ENCODE measurements around the gene PSD.

Gene PSD

DNA sequence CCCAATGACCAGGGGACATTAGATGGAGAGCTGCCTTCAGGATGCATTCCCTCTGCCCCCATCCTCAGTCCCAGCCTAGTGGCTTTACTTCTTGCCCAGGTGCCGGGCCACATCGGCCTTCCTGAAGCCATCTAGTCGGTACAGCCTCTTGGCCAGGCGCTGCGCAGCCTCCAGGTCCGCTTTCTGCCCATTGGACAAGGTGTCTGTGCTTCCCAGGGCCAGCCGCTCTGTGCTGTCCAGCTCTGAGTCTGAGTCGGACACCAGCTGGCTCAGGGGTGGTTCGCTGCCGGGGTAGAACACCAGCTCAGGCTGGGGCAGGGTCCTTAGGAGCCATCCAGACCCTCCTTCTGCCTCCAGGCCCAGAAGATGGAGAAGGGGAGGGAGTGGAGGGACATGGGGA, 6.3 kb downstream of the PSD start:
- no peak overlapping the region for H2AFZ ChIP-seq (ENCODE audit: low read depth)
- H3K4me2 ChIP-seq, result no peak overlapping the region
- H3K9ac ChIP-seq, result no peak overlapping the region
- H4K20me1 ChIP-seq (ENCODE audit: insufficient read depth), result no peaks in the 10 kb centered on the region
- no peaks in the 10 kb centered on the region for H3K79me2 ChIP-seq (ENCODE audit: insufficient read depth, low read depth)
- no peak overlapping the region for H3K4me3 ChIP-seq (IDR thresholded peaks at IDR 0.05; ENCODE audit: insufficient read depth, low read depth, low read length)
- TF ChIP-seq, protein P1, sequence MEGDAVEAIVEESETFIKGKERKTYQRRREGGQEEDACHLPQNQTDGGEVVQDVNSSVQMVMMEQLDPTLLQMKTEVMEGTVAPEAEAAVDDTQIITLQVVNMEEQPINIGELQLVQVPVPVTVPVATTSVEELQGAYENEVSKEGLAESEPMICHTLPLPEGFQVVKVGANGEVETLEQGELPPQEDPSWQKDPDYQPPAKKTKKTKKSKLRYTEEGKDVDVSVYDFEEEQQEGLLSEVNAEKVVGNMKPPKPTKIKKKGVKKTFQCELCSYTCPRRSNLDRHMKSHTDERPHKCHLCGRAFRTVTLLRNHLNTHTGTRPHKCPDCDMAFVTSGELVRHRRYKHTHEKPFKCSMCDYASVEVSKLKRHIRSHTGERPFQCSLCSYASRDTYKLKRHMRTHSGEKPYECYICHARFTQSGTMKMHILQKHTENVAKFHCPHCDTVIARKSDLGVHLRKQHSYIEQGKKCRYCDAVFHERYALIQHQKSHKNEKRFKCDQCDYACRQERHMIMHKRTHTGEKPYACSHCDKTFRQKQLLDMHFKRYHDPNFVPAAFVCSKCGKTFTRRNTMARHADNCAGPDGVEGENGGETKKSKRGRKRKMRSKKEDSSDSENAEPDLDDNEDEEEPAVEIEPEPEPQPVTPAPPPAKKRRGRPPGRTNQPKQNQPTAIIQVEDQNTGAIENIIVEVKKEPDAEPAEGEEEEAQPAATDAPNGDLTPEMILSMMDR (conservative IDR thresholded peaks at IDR 0.05; ENCODE audit: low read depth, low read length), result no peak
- H3K27ac ChIP-seq, result no peak overlapping the region
- H3K36me3 ChIP-seq (ENCODE audit: insufficient read depth), result no peaks in the 10 kb centered on the region
- peaks cover 7% of the 10 kb centered on the region for H3K4me1 ChIP-seq (ENCODE audit: low read depth, poor library complexity, severe bottlenecking)
- H3K27me3 ChIP-seq (ENCODE audit: insufficient read depth, low read depth), result peaks cover 73% of the 10 kb centered on the region

DNA sequence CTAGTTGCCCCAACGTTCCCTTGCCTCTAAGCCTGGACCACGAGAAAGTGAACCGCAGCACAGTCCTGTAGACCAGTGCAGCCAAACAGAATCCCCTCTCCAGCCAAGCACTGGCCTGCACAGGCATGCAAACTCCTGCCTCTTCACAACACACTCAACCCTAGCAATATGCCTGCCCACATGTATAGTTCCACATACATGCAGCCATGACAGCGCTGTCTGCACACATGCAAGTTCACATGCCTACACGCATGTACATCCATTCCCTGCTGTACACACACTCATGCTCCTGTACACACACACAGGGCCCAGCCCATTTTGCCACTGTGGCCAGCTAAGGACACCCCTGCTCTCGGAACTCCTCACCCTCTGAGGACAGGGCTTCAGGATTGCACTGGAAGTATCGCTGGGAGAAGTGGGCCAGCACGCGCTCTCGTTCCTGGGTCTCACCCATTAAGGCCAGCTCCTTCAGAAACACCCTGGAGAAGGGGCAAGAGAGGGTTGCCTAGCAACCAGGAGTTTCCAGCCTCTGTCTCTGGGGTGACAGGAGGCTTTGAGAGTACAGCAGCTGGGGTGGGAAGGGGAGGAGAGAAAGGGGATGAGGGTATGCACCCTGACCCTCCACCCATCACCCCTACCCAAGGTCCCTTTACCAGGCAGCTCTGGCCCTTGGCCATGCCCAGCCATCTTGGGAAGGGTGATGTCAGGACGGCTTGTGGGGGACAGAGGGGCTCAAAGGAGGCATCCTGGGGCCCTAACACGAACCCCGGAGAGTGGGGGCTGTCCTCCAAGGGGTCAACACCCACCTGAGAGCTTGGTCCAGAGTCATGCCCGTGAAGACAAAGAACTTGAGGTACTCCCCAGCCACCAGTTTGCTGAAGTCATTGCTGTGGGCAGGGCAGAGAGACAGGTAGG, 7.0 kb downstream of the PSD start:
- no peak overlapping the region for H3K27ac ChIP-seq
- no peak overlapping the region for H3K9ac ChIP-seq
- no peak overlapping the region for H2AFZ ChIP-seq (ENCODE audit: low read depth)
- H3K79me2 ChIP-seq (ENCODE audit: insufficient read depth, low read depth), result no peaks in the 10 kb centered on the region
- H3K36me3 ChIP-seq (ENCODE audit: insufficient read depth), result no peaks in the 10 kb centered on the region
- peaks cover 72% of the 10 kb centered on the region for H3K27me3 ChIP-seq (ENCODE audit: insufficient read depth, low read depth)
- TF ChIP-seq, protein P1 (conservative IDR thresholded peaks at IDR 0.05; ENCODE audit: low read depth, low read length), result no peak
- H3K4me1 ChIP-seq (ENCODE audit: low read depth, poor library complexity, severe bottlenecking), result peaks cover 7% of the 10 kb centered on the region
- no peaks in the 10 kb centered on the region for H4K20me1 ChIP-seq (ENCODE audit: insufficient read depth)
- no peak overlapping the region for H3K4me2 ChIP-seq
- H3K4me3 ChIP-seq (IDR thresholded peaks at IDR 0.05; ENCODE audit: insufficient read depth, low read depth, low read length), result no peak overlapping the region

DNA sequence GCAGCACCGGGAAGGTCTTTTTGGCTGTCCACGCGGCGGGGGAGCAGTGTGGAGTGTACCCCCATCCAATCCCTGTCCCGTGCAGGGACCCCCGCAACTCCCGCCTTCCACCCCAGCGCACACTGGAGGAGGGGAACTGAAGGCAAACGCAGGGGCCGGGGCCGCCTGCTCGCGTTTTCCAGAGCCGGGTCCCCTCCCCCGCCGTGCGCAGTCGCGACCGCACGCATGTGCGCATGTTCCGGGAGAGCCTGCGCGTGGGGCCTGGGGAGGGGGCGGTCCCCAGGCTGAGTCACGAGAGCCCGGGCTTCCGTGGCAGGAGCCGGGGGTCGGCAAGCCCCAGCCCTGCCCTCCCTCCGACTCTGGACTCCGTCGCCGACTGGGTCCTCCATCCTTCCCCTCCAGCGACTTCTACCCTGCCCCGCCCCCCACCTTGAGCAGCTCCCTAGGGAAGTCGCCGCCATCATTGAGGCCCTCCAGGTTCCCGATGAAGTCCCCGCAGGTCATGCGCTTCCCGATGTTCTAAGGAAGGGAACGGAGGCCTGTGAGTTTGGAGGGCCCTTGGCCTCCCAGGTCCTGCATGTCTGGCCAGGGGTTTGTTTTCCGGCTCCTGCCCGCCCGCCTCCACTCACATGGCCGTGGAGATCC, 8.0 kb downstream of the PSD start:
- H3K4me2 ChIP-seq, result no peak overlapping the region
- H3K27ac ChIP-seq, result no peak overlapping the region
- no peaks in the 10 kb centered on the region for H4K20me1 ChIP-seq (ENCODE audit: insufficient read depth)
- H3K9ac ChIP-seq, result no peak overlapping the region
- peaks cover 61% of the 10 kb centered on the region for H3K27me3 ChIP-seq (ENCODE audit: insufficient read depth, low read depth)
- H3K79me2 ChIP-seq (ENCODE audit: insufficient read depth, low read depth), result no peaks in the 10 kb centered on the region
- no peaks in the 10 kb centered on the region for H3K36me3 ChIP-seq (ENCODE audit: insufficient read depth)
- TF ChIP-seq, protein P1 (conservative IDR thresholded peaks at IDR 0.05; ENCODE audit: low read depth, low read length), result no peak
- H3K4me1 ChIP-seq (ENCODE audit: low read depth, poor library complexity, severe bottlenecking), result peaks cover 7% of the 10 kb centered on the region
- no peak overlapping the region for H3K4me3 ChIP-seq (IDR thresholded peaks at IDR 0.05; ENCODE audit: insufficient read depth, low read depth, low read length)
- H2AFZ ChIP-seq (ENCODE audit: low read depth), result no peak overlapping the region

DNA sequence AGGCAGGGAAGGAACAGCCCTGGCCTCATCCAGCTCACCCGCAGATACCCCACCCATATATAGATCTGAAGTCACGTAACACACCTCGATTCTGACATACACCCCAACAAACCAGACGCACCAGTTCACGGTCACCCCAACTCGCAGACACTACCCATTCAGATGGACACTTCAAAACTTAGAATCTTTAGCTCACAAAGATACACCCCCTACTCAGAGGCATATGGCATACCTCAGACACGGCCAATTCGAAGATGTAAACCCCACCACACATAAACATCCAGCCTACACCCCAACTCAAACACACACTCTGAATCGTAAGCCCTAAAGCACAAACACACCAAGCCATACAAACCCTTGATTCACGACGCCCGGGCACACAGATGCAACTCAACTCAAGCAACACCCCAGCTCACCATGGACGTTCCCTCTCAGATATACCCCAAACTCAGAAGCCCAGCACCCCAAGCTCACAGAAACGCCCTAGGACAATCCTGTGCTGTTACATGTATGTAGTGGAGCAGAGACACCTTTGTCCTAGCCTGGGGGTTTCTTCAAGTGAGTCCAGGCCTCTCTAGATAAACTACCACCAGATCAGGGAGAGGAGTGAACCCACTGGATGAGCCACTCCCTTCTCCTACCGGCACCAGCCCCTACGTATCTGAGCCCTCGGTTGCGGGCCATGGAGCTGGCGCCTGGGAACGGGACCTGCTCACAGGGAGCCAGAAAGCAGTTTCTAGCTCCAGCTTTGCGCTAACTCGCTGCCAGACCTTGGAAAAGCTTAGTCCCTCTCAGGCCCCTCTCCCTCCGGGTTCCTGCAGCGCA, 8.8 kb downstream of the PSD start:
- Histone ChIP-seq H3K4me1 (ENCODE audit: low read depth, poor library complexity, severe bottlenecking) (peaks cover 7% of the 10 kb centered on the region), H2AFZ (ENCODE audit: low read depth) (no peak overlapping the region), H3K79me2 (ENCODE audit: insufficient read depth, low read depth) (no peaks in the 10 kb centered on the region), H4K20me1 (ENCODE audit: insufficient read depth) (no peaks in the 10 kb centered on the region), H3K9ac (no peak overlapping the region), H3K27me3 (ENCODE audit: insufficient read depth, low read depth) (peaks cover 55% of the 10 kb centered on the region), H3K36me3 (ENCODE audit: insufficient read depth) (no peaks in the 10 kb centered on the region), H3K27ac (no peak overlapping the region), H3K4me2 (no peak overlapping the region), H3K4me3 (IDR thresholded peaks at IDR 0.05; ENCODE audit: insufficient read depth, low read depth, low read length) (no peak overlapping the region)
- TF ChIP-seq, protein P1 (conservative IDR thresholded peaks at IDR 0.05; ENCODE audit: low read depth, low read length), result no peak
